ENCODE results near the gene SNX22.
"Not testable (repeated sequence)": the region's sequence is repeated elsewhere in the genome, so short reads cannot be mapped to it uniquely, and the experiment has no call there.

The SNX22 gene

GRCh38 chr15:64151727-64152506 is at the start of gene SNX22:
SNX22 (plus strand) TSS chr15:64151731; CDS start chr15:64151776, 45 bp downstream.
- no peak for DNase-seq (ENCODE audit: low read depth in 2 of 2)

GRCh38 chr15:64102497-64102896 is 49.0 kb upstream of the SNX22 start:
- DNase-seq (ENCODE audit: low read depth in 2 of 2) = no peak

GRCh38 chr15:64105113-64105704 is 46.3 kb upstream of the SNX22 start:
- no peak for DNase-seq (ENCODE audit: low read depth in 2 of 2)

GRCh38 chr15:64107337-64107736 is 44.2 kb upstream of the SNX22 start:
- no peak for DNase-seq (ENCODE audit: low read depth in 2 of 2)

- not testable (repeated sequence) for DNase-seq (ENCODE audit: low read depth in 2 of 2)
Measured at GRCh38 chr15:64110108-64110701, 41.3 kb upstream of the SNX22 start.

- no peak for DNase-seq (ENCODE audit: low read depth in 2 of 2)
Measured at GRCh38 chr15:64110950-64111678, 40.4 kb upstream of the SNX22 start.

- no peak for DNase-seq (ENCODE audit: low read depth in 2 of 2)
Measured at GRCh38 chr15:64111679-64112050, 39.9 kb upstream of the SNX22 start.

- no peak for DNase-seq (ENCODE audit: low read depth in 2 of 2)
Measured at GRCh38 chr15:64112073-64112772, 39.3 kb upstream of the SNX22 start.

GRCh38 chr15:64112904-64113303 is 38.6 kb upstream of the SNX22 start:
- DNase-seq (ENCODE audit: low read depth in 2 of 2) = no peak

GRCh38 chr15:64117759-64118487 is 33.6 kb upstream of the SNX22 start:
- DNase-seq (ENCODE audit: low read depth in 2 of 2) = no peak

- DNase-seq (ENCODE audit: low read depth in 2 of 2) = not testable (repeated sequence)
Measured at GRCh38 chr15:64120322-64120721, 31.2 kb upstream of the SNX22 start.

GRCh38 chr15:64121614-64122013 is 29.9 kb upstream of the SNX22 start:
- DNase-seq (ENCODE audit: low read depth in 2 of 2) = no peak

- no peak for DNase-seq (ENCODE audit: low read depth in 2 of 2)
Measured at GRCh38 chr15:64122444-64122843, 29.1 kb upstream of the SNX22 start.

GRCh38 chr15:64122936-64123351 is 28.6 kb upstream of the SNX22 start:
- no peak for DNase-seq (ENCODE audit: low read depth in 2 of 2)

GRCh38 chr15:64125978-64126377 is 25.6 kb upstream of the SNX22 start:
- no peak for DNase-seq (ENCODE audit: low read depth in 2 of 2)

GRCh38 chr15:64127521-64128270 is 23.8 kb upstream of the SNX22 start:
- no peak for DNase-seq (ENCODE audit: low read depth in 2 of 2)

- no peak for DNase-seq (ENCODE audit: low read depth in 2 of 2)
Measured at GRCh38 chr15:64130159-64130558, 21.4 kb upstream of the SNX22 start.

- DNase-seq (ENCODE audit: low read depth in 2 of 2) = no peak
Measured at GRCh38 chr15:64131547-64131946, 20.0 kb upstream of the SNX22 start.

GRCh38 chr15:64132217-64132616 is 19.3 kb upstream of the SNX22 start:
- no peak for DNase-seq (ENCODE audit: low read depth in 2 of 2)

GRCh38 chr15:64133623-64134344 is 17.7 kb upstream of the SNX22 start:
- DNase-seq (ENCODE audit: low read depth in 2 of 2) = no peak
